Measurements from ENCODE around the gene GNAL.

Gene GNAL

DNA sequence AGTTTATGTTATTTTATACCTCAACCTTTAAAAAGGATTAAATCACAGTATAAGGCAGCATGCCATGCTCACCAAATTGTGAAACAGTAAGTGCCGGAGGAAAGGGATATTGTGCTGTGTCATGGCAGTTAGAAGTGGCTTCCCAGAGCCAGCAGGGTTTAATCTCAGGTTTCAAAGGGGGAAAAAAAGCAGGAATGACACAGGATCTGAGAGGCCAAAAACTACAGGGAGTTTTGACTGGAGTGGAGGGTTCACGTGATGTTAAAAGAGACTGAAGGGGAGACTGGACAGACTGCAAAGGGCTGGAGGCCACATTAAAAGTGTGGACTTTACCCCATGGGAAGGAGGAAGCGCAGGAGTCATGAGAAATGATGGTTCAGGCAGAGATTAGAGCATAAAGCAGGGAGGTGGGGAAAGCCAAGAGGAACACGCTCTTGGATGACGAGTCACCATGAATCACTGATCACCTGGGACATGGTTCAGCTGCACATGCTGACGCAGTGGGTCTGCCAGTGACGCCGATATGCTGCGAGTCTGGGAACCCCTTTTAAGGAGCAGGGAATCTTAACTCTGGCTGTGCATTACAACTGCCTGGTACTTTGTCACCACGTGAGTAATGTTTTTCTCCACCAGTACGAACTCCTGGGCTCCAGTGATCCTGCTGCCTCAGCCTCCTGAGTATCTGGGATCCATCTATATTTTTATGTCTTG, 168.3 kb downstream of the GNAL start:
- DNase-seq, result peak; percentile 78 to 82

DNA sequence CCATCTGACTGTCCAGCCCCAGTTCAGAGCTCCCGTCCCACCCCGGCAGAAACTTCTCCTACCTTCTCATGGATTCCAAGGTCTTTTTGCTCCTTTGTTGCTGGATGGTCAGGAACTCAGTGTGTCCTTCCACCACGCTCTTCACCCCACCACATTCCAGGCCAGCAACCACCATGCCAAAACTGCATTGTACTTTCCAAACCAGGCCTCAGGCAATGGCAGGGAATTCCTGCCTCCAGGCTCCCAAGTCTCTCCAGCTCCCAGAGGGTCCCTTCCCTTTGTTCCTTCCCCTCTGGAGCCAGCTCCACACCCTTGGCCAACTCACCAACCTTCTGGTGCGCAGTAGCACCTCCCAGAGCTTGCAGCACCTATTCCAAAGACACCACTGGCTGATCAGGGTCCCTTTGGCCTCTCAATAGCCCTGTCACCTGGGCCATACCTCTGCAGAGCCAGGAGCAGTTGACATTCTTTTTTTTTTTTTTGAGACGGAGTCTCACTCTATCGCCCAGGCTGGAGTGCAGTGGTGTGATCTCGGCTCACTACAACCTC, 170.3 kb downstream of the GNAL start:
- no peak for DNase-seq

DNA sequence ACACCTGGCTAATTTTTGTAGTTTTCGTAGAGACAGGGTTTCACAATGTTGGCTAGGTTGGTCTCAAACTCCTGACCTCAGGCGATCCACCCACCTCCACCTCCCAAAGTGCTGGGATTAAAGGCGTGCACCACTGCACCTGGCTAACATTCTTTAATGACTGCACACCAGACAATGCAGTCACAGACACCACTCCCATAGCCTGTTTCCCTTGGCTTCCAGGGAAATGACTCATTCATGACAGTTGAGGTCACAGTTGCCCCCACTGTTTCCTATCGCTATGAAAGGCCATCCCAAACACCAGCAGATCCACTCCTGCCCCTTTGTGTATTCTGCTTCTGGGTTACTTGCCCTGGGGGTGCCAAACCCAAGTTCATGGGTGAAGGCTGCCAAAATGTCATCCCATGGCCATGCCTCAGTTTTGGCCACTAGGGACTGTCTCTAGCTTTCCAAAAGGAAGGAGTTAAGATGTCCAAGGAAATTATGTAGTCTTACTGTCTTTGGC, 170.9 kb downstream of the GNAL start:
- DNase-seq, result no peak

DNA sequence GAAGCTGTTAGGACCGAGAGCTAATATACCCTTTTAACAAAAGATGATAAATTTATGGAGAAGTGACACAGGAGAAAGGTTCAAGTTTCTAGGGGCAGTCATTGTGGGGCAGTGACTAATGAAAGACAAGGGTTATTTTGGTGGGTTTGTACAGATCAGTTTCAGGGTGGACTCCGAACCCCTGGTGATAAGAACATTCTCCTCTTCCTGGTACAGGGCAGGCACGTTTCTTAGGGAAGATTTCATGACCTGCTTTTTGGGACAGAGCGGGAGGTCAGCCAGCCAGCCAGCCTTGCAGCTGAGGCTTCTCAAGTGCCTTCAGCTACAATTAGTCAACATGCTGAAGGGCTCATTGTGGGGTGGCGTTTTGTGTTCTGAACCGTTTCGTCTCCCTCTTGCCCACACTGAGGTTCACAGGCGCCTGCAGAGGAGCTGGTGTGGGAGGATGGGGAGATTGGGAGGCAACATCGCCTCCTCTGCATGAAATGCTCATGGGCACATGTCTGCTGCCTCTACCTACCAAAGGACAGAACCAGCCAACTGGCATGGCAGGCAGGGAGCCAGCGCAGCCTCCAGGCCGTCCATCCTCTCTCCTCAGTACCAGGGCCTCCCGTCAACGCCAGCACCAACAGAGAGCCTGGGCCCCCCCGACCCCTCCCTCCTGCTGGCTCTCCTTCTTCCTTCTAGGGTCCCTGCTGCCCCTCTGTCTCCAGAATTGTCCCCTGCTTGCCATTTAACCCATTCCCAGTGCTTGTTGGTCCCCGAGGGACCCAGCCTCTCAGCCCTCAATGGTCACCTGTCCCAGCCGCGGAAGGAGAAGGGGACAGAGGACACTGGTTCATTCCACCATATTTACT, 171.8 kb downstream of the GNAL start:
- DNase-seq, result no peak

DNA sequence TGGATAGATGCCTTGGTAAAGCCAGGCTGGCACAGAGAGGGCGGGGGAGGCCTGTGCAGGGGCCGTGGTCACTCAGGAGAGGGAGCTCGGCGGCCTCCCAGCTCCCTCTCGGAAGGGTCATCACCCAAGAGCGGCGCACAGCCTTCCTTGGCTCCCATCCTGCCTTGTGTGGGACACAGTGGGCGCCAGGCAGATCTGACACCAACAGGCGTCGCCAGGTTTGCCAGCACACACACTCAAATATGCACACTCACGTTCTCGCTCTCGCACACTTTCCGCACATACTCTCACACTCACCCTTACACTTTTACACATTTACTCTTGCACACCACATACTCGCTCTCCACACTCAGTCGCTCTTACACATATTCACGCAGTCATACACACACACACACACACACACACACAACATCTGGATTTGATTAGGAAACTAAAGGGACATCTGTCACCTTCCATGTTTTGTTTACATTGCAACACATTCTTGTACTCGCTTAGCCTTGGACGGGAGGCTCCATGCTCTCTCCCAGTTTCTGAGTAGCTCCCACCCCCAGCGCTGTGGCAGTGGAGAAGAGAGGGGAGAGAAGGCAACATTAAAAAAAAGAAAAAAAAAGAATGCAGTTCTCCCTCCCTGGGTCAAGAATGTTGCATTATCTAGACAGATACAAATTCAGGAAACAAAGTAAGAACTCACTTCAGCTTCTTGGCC, 172.7 kb downstream of the GNAL start:
- no peak for DNase-seq

DNA sequence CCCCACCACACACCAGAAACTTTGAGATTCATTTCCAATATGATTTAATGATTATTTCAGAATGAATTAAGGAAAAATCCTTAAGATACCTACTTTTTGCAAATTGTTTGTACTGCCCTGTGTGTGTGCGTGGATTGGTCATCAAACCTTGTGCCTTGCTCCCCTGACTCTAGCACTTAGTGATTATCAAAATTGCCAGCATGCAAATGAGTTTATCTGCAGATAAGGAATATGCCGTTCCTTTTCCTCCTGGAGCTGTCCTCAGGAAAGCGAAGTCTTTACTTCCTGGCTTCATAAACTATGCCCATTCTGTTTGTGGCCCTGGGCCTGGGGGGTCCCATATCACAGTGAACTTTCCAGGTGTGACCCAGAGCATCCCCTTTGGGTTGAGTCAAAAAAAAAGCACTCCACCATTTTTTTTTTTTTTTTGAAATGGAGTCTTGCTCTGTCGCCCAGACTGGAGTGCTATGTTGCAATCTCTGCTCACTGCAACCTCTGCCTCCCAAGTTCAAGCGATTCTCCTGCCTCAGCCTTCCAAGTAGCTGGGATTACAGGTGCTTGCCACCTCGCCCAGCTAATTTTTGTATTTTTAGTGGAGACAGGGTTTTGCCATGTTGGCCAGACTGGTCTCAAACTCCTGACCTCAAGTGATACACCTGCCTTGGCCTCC, 173.5 kb downstream of the GNAL start:
- DNase-seq, result no peak

DNA sequence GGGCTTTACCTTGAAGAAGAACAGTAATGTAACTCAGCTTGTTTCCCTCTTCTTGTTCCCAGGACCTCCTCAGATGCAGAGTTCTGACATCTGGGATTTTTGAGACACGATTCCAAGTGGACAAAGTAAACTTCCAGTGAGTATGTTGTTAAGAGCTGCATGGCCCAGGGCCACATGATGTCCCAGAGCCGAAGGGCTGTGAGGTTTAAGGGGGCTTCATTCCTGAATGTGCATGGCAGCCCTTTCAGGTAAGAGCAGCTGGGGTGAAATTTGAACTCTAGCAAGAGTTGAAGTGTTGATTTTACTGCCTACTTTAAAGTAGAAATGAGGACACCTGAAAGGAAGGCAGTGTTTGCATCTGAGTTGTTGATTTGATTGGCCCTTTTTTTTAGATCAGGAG, 175.4 kb downstream of the GNAL start:
- DNase-seq, result no peak

DNA sequence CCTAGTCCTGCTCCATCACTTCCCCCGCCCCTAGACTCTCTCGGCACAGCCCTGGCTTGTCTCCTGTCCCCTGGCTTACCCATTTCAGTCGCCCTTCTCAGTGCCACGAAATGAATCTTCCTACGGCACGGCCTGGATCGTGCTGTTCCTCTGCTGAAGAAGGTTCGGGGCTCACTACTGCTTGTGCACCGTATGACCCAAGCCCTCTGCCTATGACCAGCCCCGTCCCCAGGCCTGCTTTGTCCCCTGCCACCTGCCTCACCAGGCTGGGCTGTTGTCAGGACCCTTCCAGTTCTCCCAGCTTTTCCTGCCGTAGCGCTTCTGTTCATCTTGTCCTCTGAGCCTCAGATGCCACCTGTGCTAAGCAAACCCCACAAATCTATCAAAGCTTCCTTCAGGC, 176.0 kb downstream of the GNAL start:
- DNase-seq, result no peak

DNA sequence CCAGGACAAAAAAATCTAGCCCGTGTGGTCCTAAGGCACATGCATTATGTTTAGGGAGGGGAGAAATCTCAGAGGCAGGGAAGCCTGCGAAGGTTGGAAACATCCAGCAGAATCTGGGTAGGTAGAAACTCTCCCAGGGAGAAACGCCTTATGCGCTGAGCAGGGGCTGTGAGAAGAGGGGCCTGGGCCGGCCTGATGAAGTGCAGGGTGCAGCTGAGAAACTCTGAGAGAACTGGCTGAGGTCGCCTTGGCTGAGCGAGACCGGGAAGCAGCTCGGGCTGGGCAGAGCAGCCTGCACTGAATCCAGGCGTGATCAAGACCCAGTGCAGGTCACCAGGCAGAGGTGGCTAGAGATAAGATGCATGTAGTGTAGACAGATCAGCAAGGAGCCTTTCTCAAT, 177.3 kb downstream of the GNAL start:
- DNase-seq, result no peak

DNA sequence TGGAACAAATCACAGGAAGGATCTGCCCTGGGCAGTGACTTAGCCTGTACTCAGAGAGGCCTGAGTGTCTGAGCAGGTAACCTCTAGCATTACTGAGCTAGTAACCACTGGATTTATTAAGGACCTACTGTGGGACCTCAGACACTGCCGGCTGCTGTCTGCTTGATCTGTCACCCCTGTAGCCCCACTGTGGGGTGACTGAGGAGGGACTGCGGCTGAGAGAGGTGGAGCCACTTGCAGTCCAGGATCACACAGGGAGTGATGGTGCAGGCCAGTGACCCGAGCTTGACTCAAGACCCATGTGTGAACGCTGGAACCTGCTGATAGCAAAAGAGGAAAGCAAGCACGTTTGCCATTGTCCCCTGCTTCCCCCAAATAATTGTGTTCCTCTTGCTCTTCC, 177.7 kb downstream of the GNAL start:
- no peak for DNase-seq

DNA sequence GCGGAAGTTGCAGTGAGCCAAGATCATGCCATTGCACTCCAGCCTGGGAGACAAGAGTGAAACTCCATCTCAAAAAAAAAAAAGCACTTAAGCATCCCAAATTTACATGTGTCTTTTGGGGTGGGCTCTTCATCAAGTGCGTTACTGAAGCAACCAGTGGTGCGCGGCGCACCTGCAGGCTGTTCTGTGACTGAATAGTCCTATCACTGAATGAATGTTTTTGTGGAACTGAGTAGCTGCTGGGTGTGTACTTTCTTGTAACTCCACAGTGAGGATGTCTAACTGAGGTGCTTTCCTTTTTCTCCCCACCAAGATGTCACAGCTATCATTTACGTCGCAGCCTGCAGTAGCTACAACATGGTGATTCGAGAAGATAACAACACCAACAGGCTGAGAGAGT, 179.2 kb downstream of the GNAL start:
- DNase-seq, result no peak

DNA sequence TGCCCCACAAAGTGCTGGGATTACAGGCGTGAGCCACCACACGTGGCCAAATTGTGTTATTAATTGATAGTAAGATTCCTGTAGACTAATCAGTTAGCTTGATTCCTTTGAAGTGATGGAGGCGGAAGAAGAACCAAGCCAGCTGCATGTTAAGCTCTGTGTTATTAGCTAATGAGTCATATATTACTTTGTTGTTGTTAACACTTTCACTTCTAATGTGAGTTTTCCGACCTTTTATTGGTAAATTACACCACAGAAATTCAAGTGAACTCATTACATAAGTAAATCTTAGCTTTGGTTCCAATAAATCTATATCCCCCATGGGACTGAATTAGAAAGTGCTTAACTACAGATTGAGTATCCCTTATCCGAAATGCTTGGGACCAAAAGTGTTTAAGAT, 182.4 kb downstream of the GNAL start:
- no peak for DNase-seq

DNA sequence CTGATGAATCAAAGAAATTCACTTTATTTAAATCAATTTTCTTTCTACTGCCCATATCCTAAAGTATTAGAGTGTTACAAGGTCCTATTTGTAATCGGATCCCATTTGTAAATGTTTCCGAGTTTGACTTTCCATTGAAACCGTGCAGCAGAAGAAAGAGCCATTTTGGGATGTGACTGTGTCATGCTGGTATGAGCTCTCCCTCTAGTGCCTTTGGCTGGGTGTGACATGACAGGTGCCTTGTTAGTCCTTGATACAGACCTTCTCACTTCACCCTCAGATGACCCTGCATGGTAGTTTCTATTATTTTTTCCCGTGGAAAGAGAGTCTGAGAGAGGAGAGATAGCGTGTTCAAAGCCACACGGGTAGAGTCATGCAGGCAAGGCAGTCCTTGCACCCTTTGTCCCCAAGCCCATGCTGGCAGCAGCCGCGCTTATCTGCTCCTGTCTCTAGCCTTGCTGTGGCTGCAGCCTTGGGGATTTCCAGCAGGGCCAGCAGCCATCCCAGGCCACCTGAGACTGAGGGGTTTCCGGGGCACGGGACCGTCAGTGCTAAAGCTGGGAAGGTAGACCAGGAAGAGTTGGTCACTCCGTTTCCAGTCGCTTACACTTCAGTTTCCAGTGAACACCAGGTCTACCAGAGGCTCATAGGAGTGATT, 183.5 kb downstream of the GNAL start:
- DNase-seq, result peak; percentile 50 to 63

DNA sequence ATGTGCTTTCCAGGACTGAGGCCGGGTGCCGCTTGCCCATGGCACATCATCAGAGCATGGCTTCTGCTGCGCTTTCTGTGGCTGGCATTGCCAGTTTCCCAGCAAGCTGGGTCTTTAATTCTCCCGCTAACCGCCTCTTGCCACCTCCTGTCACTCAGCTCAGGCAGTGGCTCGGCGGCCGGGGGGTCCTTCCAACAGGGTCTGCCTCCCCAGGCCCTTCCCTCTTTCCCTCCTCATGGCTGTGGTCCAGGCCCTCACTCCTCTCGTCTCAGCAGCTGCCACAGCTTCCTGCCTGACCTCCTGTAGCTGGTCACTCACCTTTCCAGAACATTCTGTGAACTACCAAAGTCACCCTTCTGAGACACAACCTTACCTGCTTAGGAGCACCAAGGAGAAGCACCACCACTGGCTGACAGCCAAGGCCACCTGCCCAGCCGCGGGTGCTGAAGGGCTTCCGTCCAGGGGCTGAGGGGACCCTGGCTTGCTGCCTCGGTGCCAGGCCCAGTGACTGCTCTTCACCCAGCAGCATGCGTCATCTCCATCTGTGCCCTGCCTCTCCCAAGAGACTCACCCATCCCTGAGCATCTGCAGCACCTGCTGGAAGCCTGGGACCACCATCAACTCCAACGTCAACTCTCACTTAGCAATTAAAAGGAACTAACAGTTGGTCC, 184.7 kb downstream of the GNAL start:
- no peak for DNase-seq

DNA sequence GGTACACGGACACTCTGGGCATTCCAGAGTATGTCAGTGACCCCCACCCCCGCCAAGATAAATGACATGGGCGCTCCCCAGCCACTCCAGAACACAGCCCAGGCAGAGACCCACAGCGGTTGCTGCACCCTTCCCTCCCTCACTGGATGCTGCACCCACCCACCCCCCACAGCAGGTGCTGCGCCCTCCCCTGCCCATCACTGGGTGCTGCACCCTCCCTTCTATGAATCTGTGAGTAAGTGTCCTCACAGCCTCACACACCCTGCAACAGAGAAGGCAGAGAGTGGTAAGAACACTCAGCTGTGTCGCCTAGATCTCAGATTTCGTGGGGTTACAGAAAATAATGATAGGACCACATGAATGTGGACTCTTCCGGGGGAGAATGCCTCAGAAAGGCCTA, 185.6 kb downstream of the GNAL start:
- no peak for DNase-seq

DNA sequence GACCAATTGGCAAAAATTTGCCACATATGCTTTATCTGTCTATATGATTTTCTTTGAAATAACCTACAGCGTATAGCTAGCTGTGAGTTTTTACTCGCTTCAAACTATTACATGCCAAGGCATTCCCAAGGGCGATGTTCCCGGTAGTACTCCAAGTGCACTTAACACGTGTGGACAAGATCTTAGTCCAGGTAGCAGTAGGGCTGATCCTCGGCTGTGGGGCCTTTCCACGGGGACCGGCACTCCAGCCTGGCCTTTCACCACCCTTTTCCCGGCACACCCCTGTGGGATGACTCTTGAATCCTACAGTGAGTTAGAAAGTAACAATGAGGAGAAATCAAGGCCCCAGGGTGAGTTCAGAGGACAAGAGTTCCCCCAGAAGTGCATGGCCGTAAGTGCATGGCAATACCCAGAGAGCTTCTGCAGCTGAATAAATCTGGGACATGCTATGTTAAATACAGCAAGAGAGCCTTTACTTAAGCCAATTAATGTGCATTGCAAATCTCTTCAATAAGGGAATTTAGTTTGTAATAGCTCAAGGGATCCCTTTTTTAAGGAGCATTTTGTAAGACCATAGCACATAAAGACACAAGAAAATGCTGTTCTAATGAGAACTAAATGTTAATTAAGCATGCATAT, 188.6 kb downstream of the GNAL start:
- no peak for DNase-seq

DNA sequence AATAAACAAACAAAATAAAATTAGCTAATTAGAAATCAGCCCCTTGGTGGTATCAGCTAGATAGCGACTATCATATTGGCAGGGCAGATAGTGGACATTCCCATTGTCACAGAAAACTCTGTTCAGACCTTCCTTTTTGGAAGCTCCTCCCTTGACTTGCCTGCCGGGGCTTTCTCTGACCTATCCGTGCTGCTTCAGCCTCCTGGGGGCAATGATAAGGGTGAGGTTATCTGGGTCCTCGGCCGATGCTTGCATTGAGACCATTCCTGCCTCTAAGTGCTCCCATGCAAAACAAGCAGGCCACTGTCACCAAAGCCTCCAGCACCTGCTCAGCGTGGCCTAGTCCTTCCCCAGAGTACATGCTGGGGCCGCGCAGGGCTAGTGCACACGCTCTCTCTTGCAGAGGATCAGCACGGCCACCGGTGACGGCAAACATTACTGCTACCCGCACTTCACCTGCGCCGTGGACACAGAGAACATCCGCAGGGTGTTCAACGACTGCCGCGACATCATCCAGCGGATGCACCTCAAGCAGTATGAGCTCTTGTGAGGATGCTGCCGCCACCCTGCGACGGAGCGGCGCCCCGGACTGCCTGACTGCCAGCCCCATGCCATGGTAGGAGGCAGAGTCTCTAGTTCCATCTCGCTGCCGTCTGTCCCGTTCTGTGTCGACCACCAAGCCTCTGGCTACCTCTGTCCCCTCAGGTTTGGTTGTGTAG, 191.7 kb downstream of the GNAL start:
- no peak for DNase-seq

DNA sequence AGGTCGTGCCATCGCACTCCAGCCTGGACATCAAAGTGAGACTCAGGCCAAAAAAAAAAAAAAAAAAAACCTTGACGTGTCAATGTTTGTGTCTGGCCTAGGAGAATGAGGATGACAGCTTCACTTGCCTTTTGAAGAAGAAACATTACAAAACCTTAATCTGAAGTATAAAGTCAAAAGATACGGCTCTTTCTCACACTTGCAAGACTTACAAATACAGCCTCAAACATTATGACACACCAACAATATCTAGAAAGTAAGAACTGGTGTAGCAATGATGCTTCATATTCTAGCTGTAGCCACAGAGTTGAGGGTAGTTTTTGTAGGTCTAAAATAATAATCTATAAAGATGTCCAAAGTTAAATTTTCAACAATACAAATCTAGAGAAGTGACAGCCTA, 193.6 kb downstream of the GNAL start:
- no peak for DNase-seq

DNA sequence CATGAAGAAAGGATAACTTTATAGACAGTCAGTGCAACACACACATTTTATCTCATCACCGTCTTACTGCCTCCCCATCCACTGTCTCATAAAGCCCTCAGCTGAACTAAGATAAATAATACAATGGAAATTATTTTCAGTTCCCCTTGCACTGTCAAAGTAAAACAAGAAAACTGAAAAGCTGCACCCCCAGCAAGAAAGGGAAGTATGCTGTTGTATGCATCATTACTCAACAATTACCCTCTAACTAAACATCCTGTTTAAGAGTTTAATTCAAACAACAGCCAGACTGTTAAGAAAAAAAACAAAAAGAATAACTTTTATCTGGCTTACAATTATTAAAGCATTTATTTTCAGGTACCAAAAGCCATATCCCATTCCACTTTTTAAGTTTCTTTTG, 194.1 kb downstream of the GNAL start:
- no peak for DNase-seq

DNA sequence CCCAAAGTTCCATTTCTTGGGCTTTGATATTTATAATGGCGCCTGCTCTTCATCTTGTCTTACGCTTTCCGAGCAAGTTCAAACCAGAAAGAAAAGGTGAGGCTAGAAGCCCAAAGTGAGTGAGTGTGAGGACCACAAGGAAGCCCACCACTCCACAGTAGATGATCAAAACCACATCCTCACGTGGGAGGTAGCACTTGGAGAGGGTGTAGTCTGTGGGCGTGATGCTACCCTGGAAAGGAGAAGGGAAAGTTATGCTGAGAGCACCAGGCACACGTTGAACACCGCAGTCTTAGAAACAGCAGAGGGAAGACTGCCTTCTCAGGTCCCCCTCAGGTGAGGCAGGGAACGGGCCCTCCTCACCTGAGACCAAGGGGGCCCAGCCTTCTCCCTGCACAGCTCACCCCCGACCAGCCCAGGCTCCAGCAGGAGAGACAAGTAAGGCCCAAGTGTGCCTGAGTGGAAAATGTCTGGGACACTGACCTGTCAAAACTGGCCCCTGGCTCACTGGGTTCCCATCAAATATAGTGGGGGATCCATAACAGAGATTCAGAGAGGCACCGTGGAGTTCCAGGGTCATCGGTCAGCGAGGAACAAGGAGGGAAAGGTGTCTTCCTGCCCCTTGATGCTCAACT, 195.4 kb downstream of the GNAL start:
- DNase-seq, result no peak

All from SHP77 (cell line).